HepG2 (cell line): ENCODE measurements around the gene ACADVL. TPM values are rescaled to one million over a fixed set of nuclear protein-coding genes. Genes with fewer than 3 reads are reported as not detected.

Experiments
- ARID3A ChIP-seq: IDR thresholded peaks from 2 replicates; pipeline ENCODE4 v1.6.1; 2012; ENCODE audit warnings: low read depth, low read length, improper control_type of control experiment
- DZIP1 ChIP-seq: sonication (generic); formaldehyde crosslinking; IDR thresholded peaks from 2 replicates; pipeline ENCODE4 v1.5.0; 2020; ENCODE audit warnings: mild to moderate bottlenecking, missing genetic modification reagents
- GATAD2A ChIP-seq: IDR thresholded peaks from 2 replicates; pipeline ENCODE4 v1.6.1; 2016
- HNRNPLL ChIP-seq: fragments of 200-400 bp; formaldehyde crosslinking; IDR thresholded peaks from 2 replicates; pipeline ENCODE4 v1.6.1; 2017; ENCODE audit warnings: mild to moderate bottlenecking, low read depth, low read length; ENCODE audit not compliant: poor library complexity, severe bottlenecking
- KLF15 ChIP-seq: sonication (generic); formaldehyde crosslinking; IDR thresholded peaks from 2 replicates; pipeline ENCODE4 v1.8.1; 2023; ENCODE audit warnings: borderline replicate concordance, mild to moderate bottlenecking, inconsistent platforms, missing genetic modification reagents, mixed read lengths
- KLF6 ChIP-seq: IDR thresholded peaks from 2 replicates; pipeline ENCODE4 v1.8.0; 2016; ENCODE audit warnings: missing biosample characterization, missing genetic modification reagents
- SATB2 ChIP-seq: sonication (generic); formaldehyde crosslinking; IDR thresholded peaks from 2 replicates; pipeline ENCODE4 v1.5.0; 2020; ENCODE audit warnings: missing genetic modification reagents
- TFE3 ChIP-seq: IDR thresholded peaks from 2 replicates; pipeline ENCODE4 v1.6.1; 2016
- ZBTB44 ChIP-seq: sonication (generic); formaldehyde crosslinking; IDR thresholded peaks from 2 replicates; pipeline ENCODE4 v1.4.0; 2020; ENCODE audit warnings: missing genetic modification reagents
- ZNF276 ChIP-seq: sonication (generic); formaldehyde crosslinking; IDR thresholded peaks from 2 replicates; pipeline ENCODE4 v1.4.0; 2020; ENCODE audit warnings: mild to moderate bottlenecking, low read depth, missing genetic modification reagents
- ZNF484 ChIP-seq: sonication (generic); formaldehyde crosslinking; IDR thresholded peaks from 2 replicates; pipeline ENCODE4 v1.5.1; 2020; ENCODE audit warnings: mild to moderate bottlenecking, low read depth, missing genetic modification reagents, borderline replicate concordance
- ZNF546 ChIP-seq: sonication (generic); formaldehyde crosslinking; conservative IDR thresholded peaks from 2 replicates; pipeline ENCODE4 v1.8.1; 2023; ENCODE audit warnings: mild to moderate bottlenecking, missing genetic modification reagents
- ZNF558 ChIP-seq: sonication (generic); formaldehyde crosslinking; IDR thresholded peaks from 2 replicates; pipeline ENCODE4 v1.9.0; 2022; ENCODE audit warnings: mild to moderate bottlenecking, missing genetic modification reagents, borderline replicate concordance
- ZNF75D ChIP-seq: sonication (generic); formaldehyde crosslinking; IDR thresholded peaks from 2 replicates; pipeline ENCODE4 v1.8.1; 2023; ENCODE audit warnings: missing genetic modification reagents, mild to moderate bottlenecking, borderline replicate concordance
- ZXDC ChIP-seq: sonication (generic); formaldehyde crosslinking; IDR thresholded peaks from 2 replicates; pipeline ENCODE4 v1.5.0; 2020; ENCODE audit warnings: mild to moderate bottlenecking, missing genetic modification reagents
- polyA plus RNA-seq, 8 experiments: library from polyadenylated mRNA; depleted of rRNA in 3 of 8; stranded (reverse) in 7 of 8; unstranded in 1 of 8; fragments of >200 nt; fragmentation: Illumina TruSeq in 4 of 8; extraction: Trizol in 4 of 8; gene quantifications; 2 replicates each; pipeline versions ENCODE4 v1.2.1 to v1.2.3, GENCODE V29; 2011 to 2016; ENCODE audit warnings: low read depth in 4 of 8, missing spikeins in 1 of 8, mixed read lengths in 1 of 8; ENCODE audit not compliant: insufficient read depth in 1 of 8
- total RNA-seq, 5 experiments: library from RNA; depleted of rRNA; stranded (reverse); fragments of >200 nt; fragmentation: Illumina TruSeq; extraction: Trizol; gene quantifications; 2 replicates each; pipeline ENCODE4 v1.2.3, GENCODE V29; 2016; ENCODE audit warnings: low read depth in 1 of 5

Gene ACADVL
- total and polyA plus RNA-seq, 2 of the 13 experiments (the other 11 are each of a cell fraction or from before 2014, with no cell fraction given), result 219 to 412 TPM

- TF ChIP-seq ZXDC (CRISPR knock-in tag), result no peak
- TF ChIP-seq DZIP1 (CRISPR knock-in tag), result 0 out of 2 replicates have a peak, but pooled peaks have one; percentile 35
- TF ChIP-seq GATAD2A (CRISPR knock-in tag), result no peak
- no peak for TF ChIP-seq KLF15
- no peak for TF ChIP-seq ZNF75D
- TF ChIP-seq HNRNPLL, result peak; percentile 97
- TF ChIP-seq ARID3A, result no peak
- no peak for TF ChIP-seq KLF6 (CRISPR knock-in tag)
- no peak for TF ChIP-seq SATB2 (CRISPR knock-in tag)
- no peak for TF ChIP-seq ZNF546 (CRISPR knock-in tag)
- no peak for TF ChIP-seq ZBTB44
- no peak for TF ChIP-seq TFE3
- TF ChIP-seq ZNF276 (CRISPR knock-in tag), result no peak
- TF ChIP-seq ZNF558, result no peak
- no peak for TF ChIP-seq ZNF484 (CRISPR knock-in tag)
Observed at GRCh38 chr17:7239091-7240027, 19.6 kb downstream of the ACADVL start, which contains the start of gene PHF23 (continued).
